HG03460 (cell line): ENCODE data around the gene UROD.

Experiments used
- ATAC-seq: cut with Tn5 transposase; IDR thresholded peaks from one replicate; pipeline ENCODE4 v1.9.1; 2021; ENCODE audit not compliant: unreplicated experiment

Gene UROD

GRCh38 chr1:45008076-45008475 lies 4.0 kb upstream of the UROD start:
- no peak for ATAC-seq

GRCh38 chr1:45008516-45008915 lies 3.5 kb upstream of the UROD start:
- no peak for ATAC-seq

- no peak for ATAC-seq
Measured at GRCh38 chr1:45009296-45009865, 2.7 kb upstream of the UROD start.

- no peak for ATAC-seq
Measured at GRCh38 chr1:45009956-45010854, 1.8 kb upstream of the UROD start.

- ATAC-seq = peak; percentile 70
Measured at GRCh38 chr1:45010855-45011811, 921 bp upstream of the UROD start, which contains the start of gene HECTD3. TSS of gene HECTD3 (minus strand) at chr1:45011324. CDS start at chr1:45011257, 67 bp downstream.

GRCh38 chr1:45012639-45013278 lies 705 bp downstream of the UROD start:
- no peak for ATAC-seq

GRCh38 chr1:45013551-45014209 lies 1.6 kb downstream of the UROD start:
- no peak for ATAC-seq

GRCh38 chr1:45014321-45015028 lies 2.4 kb downstream of the UROD start:
- ATAC-seq = no peak

- ATAC-seq = no peak
Measured at GRCh38 chr1:45015683-45016082, 3.6 kb downstream of the UROD start.

- ATAC-seq = no peak
Measured at GRCh38 chr1:45016090-45016697, 4.1 kb downstream of the UROD start.

- ATAC-seq = no peak
Measured at GRCh38 chr1:45016767-45017166, 4.7 kb downstream of the UROD start.

- ATAC-seq = peak; percentile 53
Measured at GRCh38 chr1:45018599-45019230, 6.7 kb downstream of the UROD start.

GRCh38 chr1:45023663-45024062 lies 11.6 kb downstream of the UROD start:
- no peak for ATAC-seq

GRCh38 chr1:45026446-45026845 lies 14.4 kb downstream of the UROD start:
- ATAC-seq = no peak

GRCh38 chr1:45032837-45033236 lies 20.8 kb downstream of the UROD start:
- no peak for ATAC-seq

- ATAC-seq = peak; percentile 59
Measured at GRCh38 chr1:45033356-45033755, 21.3 kb downstream of the UROD start.

- ATAC-seq = no peak
Measured at GRCh38 chr1:45035631-45036301, 23.7 kb downstream of the UROD start.

- ATAC-seq = no peak
Measured at GRCh38 chr1:45037456-45037855, 25.4 kb downstream of the UROD start.
